NCI-H2081 treated with DMSO at 0.1 percent for 48 hours (cell line): Measurements from ENCODE around the gene USH1G.

Source experiments
- DNase-seq: peaks from one replicate; lab custom pipeline; 2025; lab: John Stamatoyannopoulos, UW

The USH1G gene

DNA sequence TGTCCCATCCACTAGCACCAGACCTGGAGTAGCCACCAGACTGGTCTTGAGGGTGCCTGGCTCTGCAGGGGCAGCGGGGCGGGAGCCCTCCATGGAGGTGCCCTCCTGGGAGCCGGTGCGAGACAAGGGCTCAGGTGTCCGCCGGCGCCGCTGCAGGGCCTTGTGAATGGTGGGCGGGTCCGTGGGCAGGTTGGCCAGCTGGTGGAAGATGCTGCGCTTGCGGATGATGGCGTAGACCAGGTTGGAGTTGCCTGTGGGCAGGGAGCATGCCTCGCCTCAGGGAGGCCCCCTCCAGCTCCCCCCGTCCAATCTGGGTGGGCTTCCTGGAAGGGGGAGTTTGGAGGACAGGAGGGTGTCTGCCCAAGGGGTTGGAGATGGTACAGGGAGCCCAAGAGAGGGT is 31.1 kb upstream of the USH1G start:
- DNase-seq, result no peak

DNA sequence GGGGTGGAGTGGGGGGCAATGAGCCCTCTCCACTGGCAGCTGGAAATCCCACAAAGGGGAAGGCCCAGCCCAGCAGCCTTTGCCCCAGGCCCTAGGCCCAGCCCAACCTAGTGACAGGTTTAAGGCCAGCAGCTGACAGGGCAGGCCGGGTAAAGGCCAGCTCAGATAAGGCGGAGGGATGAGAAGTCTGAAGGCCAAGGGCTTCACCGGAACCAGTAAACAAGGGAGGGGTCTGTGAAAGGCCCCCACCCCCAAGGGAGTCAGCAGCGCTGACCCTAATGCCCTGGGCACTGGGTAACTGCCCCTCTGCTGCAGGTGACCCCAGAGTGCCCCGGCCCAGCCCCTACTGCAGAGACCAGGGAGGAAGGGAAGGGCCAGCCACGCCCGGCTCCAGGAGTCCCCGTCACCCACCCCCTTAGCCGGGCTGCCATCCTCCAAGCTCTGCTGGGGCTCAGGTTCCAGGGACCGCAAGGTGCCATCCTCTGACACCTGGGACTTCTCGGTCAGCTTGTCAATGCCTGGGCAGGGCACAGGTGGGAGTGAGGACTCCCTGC is 30.2 kb upstream of the USH1G start:
- DNase-seq, result no peak

DNA sequence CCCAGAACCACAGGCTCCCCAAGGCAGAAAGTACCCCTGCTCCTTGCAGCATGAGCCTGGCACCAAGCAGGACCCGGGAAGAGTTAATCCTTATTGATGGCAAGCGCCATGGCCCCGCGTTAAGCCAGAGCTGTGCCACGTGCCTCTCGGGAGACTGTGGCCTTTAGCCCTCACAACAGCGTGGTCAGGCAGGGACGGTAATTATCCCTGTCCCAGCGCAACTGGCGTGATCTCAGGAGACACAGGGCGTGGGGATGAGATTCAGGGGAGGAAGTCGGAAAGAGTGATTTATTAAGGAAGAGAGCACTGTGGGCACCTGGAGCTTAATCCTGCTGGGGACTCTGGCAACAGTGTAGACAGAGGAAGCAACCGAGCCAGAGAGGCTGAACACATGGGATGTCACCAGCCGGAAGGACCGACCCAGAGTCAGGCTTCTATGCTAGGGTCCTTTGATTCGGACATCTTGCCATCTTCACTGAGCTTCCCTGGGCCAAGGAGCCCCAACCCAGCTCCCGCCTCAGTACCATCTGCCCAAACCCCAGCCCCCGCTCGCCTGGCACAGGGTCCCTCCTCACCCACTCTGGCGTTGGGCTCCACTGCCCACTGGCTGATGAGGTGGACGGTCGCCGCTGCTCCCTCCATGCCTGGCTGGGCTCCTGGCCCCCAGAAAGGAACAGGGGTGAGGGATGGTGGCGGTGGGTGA is 29.5 kb upstream of the USH1G start:
- no peak for DNase-seq

DNA sequence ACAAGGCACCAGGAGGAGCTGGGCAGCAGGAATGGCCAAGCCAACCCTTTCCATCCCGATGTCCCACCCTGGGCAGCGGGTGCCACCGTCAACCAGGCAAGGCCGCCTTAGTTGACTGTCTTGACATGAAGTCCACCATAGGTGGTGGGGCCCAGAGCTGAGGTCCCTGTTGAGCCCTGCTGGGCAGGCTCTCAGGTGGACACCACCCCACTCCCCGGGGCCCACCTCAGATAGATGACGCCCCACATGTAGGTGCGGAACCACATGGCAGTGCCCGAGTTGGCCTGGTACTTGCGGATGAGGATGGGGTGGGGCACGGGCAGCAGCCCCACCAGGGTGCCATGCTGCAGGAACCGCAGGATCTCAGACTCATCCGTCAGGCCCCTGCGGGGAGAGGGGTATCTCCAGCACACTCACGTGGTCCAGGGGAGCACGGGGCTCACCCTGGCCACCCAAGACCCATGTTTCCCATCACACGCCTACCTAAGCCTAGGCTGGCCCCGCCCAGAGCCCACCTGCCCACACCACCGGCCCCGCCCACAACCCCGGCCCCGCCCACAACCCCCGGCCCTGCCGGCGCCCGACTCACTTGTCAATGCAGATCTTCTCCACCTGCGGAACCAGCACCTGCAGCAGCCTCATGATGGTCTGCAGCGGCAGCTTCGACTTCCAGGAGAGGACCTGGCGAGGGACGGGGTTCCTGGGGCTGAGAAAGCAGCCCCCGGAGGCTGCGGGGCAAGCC is 28.8 kb upstream of the USH1G start:
- no peak for DNase-seq

DNA sequence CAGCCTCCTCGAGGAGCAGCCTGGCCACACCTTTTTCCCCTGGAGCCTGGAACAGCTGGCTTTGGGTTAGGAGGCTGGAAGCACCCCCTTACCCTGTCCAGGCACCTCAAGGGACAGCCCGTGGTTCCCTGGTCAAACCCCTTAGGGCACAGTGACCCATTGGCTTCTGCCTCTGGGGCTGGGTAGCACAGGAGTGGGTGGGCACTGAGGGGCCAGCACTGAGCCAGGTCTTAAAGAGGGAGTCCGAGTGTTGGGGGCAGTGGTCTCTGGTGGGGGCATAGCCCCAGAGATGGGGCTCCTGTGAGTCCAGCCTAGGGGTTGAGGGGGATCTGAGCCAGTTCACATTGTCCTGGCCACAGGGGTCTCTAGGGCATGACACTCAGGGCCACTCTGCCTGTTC is 28.0 kb upstream of the USH1G start:
- no peak for DNase-seq

DNA sequence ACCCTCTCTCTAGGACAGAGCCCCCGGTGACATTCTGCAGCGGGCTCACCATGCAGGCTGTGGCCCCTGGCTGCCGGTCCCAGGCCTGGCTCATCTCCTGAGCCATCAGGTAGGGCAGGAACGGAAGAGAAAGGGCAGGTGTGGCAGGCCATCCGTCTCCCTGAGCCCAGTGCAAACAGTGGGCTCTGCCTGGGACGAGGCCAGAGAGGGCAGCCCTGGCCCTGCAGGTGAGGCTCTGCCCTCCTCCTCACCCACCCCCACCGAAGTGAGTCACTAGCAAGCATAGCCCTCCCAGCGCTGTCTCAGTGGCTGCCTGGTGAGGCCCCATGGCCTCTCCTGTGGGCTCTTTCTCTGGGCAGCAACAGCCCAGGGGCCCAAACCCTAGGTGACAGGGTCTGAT is 27.2 kb upstream of the USH1G start:
- DNase-seq, result no peak

DNA sequence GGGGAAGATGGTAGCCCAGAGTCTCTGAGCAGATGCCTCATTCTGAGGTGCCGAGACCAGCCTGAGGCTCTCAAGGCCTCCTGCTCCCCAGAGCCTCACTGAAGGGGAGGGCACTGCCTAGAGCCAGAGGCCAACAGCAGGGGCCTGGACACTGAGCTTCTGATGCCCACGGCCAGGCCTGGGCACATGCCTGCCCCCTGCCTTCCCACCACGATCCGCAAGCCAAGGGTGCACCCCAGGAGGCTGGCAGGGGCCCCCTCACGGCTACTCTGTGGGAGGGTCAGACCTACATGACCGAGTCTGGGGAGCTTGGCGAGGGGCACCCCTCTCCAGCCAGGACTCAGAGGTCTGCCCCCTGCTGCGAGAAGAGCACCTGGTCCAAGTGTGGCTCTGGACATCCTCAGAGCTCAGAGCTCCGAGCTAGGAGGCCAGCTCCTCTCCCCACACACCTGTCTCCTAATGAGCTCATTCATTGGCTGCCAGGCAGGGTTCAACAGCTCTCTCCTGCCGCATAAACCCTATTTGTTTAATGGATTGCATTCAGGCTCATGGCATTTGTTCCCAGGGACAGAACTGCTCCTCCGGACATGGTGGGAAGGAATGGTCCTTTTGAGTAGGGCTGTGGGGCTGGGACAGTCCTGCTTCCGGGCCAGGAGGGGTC is 26.5 kb upstream of the USH1G start:
- DNase-seq, result no peak

DNA sequence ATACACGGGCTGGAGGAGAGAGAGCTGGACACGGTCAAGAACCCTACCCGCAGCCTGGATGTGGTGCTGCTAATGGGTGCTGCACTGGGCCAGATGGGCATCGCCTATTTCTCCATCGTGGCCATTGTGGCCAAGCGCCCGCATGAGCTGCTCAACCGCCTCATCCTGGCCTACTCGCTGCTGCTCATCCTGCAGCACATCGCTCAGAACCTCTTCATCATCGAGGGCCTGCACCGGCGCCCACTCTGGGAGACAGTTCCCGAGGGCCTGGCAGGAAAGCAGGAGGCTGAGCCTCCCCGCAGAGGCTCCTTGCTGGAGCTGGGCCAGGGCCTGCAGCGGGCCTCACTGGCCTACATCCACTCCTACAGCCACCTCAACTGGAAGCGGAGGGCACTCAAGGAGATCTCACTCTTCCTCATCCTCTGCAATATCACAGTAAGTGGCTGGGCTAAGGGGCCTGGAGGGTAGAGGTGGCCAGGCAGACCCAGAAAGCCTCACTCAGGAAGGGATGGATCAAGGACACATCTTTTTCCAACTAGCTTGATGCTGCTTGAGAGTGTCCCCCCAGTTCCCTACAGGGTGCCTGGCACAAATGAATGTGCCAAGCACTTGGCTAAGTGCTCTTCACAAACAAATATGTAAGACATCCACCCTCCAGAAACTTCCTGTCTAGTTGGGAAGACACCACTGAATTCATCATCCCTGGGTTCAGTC is 24.1 kb upstream of the USH1G start:
- DNase-seq, result no peak

DNA sequence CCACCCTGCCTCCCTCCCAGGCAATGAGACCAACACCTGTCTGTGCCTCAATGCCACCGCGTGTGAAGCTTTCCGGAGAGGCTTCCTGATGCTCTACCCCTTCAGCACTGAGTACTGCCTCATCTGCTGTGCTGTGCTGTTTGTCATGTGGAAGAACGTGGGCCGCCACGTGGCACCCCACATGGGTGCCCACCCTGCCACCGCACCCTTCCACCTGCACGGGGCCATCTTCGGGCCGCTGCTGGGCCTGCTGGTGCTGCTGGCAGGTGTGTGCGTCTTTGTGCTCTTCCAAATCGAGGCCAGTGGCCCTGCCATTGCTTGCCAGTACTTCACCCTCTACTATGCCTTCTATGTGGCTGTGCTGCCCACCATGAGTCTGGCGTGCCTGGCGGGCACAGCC is 23.6 kb upstream of the USH1G start:
- DNase-seq, result no peak

DNA sequence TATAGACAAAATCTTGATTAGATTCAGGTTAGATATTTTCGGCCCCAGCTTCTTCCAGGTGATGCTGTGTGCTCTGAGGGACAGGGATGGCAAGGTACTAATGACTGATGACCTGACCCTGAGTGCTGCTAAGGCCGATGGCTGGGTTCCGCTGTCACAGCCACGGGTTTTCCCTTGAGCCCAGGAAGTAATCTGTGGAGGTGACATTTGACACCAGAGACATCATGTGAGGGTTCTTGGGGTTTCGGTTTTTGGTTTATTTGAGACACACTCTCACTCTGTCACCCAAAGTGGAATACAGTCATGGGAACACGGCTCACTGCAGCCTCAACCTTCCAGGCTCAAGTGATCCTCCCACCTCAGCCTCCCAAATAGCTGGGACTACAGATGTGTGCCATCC is 22.5 kb upstream of the USH1G start:
- DNase-seq, result no peak

DNA sequence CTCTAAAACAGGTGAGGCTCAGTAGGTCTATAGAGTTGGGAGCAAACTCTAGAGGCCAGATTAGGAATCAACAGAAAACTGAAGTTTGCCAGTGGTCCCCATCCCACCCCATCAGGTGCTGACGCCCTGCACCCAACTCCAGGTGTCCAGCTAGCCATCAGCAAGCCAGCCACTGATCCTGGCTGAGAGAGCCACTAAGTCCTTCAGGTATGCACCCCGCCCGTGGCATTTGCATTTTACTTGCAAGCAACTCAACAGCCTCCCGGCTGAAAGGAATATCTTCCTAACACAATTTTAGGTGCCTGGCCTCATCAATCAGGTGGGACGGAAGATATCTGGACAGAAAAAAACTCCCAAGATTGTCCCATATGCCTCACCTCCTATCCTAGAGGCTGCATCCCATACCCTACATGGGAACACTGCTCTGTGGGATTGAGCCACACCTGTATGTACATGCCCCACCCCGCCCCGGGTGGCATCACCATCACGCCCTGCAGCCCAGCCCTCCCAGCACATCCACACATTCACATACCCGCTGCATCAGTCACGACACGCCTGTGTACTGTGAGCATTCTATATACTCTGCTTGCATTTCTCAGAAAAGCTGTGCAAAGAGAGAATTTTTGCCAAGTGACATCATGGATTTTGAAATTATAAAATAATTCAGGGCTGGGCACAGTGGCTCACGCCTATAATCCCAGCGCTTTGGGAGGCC is 20.9 kb upstream of the USH1G start:
- DNase-seq, result no peak

DNA sequence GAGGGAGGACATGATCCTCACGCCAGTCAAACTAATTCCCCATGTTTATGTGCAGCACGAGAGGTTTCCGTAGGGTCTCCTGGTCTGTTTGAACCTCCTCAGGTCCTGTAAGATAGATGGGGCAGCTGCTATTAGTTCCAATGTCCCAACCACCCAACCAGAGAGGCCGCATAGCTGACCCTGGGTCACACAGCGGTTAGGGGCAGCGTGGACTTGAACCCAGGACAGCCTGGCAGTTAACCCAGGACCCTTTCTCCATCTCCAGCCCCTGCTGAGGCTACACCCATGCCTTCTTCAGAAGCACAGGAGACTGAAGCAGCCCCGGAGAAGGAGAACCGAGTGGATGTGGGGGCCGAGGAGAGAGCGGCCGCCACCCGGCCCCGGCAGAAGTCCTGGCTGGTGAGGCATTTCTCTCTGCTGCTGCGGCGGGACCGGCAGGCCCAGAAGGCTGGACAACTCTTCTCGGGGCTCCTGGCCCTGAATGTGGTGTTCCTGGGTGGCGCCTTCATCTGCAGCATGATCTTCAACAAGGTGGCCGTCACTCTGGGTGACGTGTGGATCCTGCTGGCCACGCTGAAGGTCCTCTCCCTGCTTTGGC is 18.2 kb upstream of the USH1G start:
- no peak for DNase-seq

DNA sequence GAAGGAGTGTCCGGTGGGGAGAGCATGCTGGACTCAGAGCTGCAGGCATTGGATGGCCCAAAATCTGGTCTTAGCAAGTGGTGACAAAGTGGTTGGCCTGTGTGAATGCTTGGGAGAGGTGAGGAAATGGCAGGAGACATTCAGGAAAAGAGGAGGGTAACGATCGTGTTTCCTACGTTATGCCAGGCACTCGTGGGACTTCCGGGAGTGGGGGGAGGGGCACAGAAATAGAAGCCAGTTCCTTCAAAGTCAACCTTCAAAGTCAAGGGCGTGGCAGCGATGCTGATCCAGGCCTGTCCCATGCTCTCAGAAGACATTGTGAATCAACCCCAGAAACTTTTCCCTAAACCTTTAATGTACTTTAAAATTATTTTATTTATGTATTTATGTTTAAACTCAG is 16.5 kb upstream of the USH1G start:
- DNase-seq, result no peak

DNA sequence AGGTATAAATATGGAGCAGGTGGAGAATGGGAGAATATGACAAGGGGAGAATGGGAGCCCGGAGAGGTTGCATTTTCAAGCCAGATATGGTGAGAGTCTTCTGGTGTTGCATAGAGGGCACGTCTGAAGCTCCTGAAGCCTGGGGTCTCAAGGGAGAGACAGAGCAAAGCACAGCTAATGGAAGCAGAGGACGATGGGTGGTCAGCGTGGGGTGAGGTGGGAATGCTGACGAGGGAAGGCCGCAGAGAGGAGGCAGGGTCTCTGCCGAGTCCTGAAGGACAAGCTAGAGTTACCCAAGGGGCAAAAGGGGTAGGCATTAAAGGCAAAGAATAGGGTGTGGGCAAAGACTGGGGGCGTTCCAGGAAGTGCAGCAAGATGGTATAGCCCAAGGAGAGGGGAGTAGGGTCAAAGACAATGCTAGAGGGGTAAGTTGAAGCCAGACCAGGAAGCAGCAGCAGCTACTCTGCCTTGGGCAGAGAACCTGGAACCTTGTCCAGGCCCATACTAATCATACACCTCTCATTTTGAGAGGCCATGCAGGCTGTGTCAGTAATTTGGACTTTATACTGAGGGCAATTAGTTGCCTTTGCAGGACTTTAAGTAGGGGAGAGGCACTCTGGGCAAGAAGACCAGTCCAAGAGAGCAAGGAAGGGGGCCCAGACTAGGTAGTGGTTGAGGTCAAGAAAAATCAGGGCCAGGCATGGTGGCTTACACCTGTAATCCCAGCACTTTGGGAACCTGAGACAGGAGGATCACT is 15.3 kb upstream of the USH1G start:
- no peak for DNase-seq

DNA sequence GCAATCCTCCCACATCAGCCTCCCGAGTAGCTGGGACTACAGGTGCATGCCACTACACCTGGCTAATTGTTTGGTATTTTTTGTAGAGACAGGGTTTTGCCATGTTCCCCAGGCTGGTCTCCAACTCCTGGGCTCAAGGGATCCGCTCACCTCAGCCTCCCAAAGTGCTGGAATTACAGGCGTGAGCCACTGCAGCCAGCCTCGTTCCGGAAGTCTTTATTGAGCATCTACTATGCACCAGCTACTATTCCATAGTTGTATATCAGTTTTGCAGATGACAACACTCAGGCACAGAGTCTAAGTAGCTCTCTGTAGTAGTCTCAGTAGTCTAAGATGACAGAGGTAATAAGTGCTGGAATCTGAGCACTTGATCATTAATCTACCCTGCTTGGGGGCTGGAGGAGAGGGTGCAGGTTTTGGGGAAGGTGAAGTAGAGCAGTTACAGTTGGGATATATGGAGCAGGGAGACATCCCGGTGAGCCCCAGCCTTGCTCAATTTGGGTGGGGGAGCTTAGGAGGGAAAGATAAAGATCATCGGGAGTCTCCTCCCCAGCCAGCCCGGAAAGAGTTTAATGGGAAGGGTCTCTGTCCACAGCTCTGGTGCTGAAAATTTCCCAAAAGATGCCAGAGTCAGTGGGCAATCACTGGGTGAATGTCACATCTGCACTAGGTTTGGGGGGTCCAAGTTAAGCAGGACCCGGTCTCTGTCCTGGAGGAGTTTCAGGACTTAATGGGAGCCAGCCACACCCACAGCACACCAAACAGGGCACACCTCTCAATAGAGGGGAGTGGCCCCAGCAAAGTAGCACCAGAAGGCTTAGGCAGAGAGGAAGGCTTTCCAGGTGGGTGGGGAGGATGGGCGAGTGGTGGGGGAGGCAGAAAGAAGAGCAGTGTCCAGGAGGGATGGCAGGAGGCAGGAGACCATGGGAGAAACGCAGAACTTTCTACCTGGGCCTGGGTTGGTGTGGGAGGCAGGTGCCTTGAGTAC is 14.3 kb upstream of the USH1G start:
- DNase-seq, result no peak

DNA sequence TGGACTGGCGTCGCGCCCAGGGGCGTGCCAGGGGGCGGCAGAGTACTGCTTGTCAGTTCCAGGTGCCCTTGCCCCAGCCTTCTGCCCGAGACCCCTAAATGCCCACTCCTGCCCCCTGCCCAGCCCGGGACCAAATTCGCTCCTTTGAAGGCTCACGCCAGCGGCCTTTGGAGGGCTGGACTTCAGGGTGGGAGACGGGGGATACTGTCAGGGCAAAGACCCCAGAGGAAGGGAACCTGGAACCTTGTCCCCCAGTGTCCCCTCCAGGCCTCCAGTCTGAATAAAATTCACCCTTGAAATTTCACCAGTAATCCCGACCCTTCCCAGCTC is 13.4 kb upstream of the USH1G start:
- no peak for DNase-seq

DNA sequence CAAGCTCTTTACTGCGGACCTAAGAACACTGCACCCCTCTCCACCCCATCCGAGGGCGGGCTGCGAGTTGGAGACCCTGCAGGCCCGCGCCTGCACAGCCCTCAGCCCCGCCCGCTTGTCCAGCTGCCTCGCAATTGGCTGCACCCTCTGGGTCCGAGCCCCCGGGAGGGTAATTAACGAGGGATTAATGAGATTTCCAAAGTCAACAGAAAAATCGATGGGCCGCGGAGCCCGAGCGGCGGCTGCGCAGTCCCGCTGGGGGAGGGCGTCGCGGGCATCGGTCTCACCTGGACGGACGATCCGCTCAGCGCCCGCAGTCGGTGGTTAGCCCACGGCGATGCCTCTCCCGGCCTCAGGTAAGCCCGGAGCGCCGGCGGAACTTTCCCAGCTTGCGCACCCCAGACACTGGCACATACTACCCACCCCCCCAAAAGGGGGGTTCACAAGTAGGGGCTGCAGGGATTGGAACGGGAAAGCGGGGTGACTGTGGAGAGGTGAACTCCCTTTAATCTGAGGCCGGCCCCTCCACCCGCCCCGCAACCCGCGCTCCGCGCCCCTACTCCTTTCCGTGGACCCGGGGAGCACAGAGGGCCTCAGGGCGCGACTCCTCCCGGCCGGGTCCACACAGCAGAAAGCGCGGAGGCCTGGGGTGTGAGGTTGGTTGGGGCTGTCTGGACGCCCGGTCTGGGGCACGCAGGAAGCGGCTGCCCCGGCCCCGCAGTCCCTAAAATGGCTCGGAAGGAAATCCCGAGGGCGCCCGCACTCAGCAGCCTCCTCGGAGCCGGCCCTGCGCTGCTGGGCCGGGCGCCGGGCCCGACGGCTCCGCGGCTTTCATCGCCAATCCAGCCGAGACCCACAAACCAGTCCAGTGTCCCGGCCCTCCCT is 12.8 kb upstream of the USH1G start, which contains the start of gene OTOP3:
Gene OTOP3, plus strand, starts transcription at position 314 of the 885 bp plus-strand sequence. Its CDS starts 24 bp downstream, at position 338.
- DNase-seq, result no peak

DNA sequence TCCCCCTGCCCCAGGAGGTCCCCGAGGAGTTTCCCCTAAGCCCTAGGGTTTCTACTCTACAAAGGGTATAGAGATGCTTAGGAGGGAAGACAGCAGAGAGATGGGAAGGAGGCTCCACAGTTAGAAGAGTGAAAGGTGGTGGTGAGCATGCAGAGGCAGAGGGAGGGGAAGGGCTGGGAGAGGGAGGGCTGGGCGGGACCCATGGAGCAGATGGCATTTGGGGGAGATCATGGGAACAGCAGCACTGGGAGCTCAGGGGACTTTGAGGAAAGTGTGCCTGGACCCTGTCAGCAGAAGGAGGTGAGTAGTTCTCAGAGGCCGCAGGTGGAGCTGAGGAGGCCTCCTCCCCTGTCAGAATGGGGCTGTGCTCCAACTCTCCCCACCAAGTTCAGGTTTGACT is 12.0 kb upstream of the USH1G start:
- DNase-seq, result no peak
